OCI-LY3 (cell line): ENCODE results near the gene HSPG2.

Experiments
- H2AFZ ChIP-seq: fragments of 200-600, 300-600 bp; shearing (Covaris generic); 2 replicates; pipeline ENCODE4 v1.6.0; 2014; ENCODE audit warnings: antibody characterized with exemption, low read depth, low read length
- H3K27ac ChIP-seq: fragments of 200-600, 300-600 bp; sonication (generic); 2 replicates; pipeline ENCODE4 v1.5.1; 2014; ENCODE audit warnings: mild to moderate bottlenecking, low read length, moderate library complexity, mixed read lengths
- H3K27me3 ChIP-seq: fragments of 200-600, 300-600 bp; sonication (generic); 2 replicates; pipeline ENCODE4 v1.6.1; 2014; ENCODE audit warnings: low read depth, low read length, mixed read lengths
- H3K36me3 ChIP-seq: fragments of 200-600, 300-600 bp; sonication (generic); replicated peaks from 2 replicates; pipeline ENCODE3; 2014; ENCODE audit warnings: low read depth, low read length, mixed read lengths
- H3K4me1 ChIP-seq: fragments of 300-600, 200-600 bp; sonication (generic); 2 replicates; pipeline ENCODE4 v1.6.1; 2014; ENCODE audit warnings: low read length, mixed read lengths
- H3K4me2 ChIP-seq: fragments of 200-600, 300-600 bp; sonication (generic); 2 replicates; pipeline ENCODE4 v1.6.1; 2014; ENCODE audit warnings: low read length, mixed read lengths
- H3K4me3 ChIP-seq: fragments of 300-600, 200-600 bp; sonication (generic); 2 replicates; pipeline ENCODE4 v1.5.1; 2014; ENCODE audit warnings: antibody characterized with exemption, mild to moderate bottlenecking, low read length, moderate library complexity
- H3K79me2 ChIP-seq: fragments of 300-600, 200-600 bp; shearing (Covaris generic); 2 replicates; pipeline ENCODE4 v1.6.1; 2014; ENCODE audit warnings: mild to moderate bottlenecking, low read length, mixed read lengths
- H3K9ac ChIP-seq: fragments of 300-600, 200-600 bp; shearing (Covaris generic); 2 replicates; pipeline ENCODE4 v1.6.0; 2014; ENCODE audit warnings: mild to moderate bottlenecking, low read length, moderate library complexity
- H3K9me3 ChIP-seq: fragments of 200-600, 300-600 bp; shearing (Covaris generic); 2 replicates; pipeline ENCODE4 v1.6.1; 2014; ENCODE audit warnings: low read length, mixed read lengths; ENCODE audit not compliant: insufficient read depth
- H4K20me1 ChIP-seq: fragments of 200-600, 300-600 bp; sonication (generic); 2 replicates; pipeline ENCODE4 v1.6.1; 2016; ENCODE audit warnings: low read length, mixed read lengths; ENCODE audit not compliant: insufficient read depth
- CTCF ChIP-seq: fragments of 200-600, 300-600 bp; sonication (generic); IDR thresholded peaks from 2 replicates; pipeline ENCODE4 v1.5.1; 2014; ENCODE audit warnings: antibody characterized with exemption, low read length, low read depth
- EZH2phosphoT487 ChIP-seq: fragments of 200-600 bp; shearing (Covaris generic); IDR thresholded peaks from 2 replicates; pipeline ENCODE4 v1.6.1; 2018; ENCODE audit warnings: antibody characterized with exemption, mixed run types, low read depth

Gene HSPG2

GRCh38 chr1:21914880-21915640 lies 22.1 kb downstream of the HSPG2 start:
- TF ChIP-seq CTCF (no peak), EZH2phosphoT487 (no peak)
- no peak overlapping the region for H2AFZ ChIP-seq
- no peaks in the 10 kb centered on the region for H3K9me3 ChIP-seq
- H3K9ac ChIP-seq, result no peak overlapping the region
- no peaks in the 10 kb centered on the region for H3K36me3 ChIP-seq
- H3K79me2 ChIP-seq, result no peaks in the 10 kb centered on the region
- H3K27ac ChIP-seq, result no peak overlapping the region
- H3K4me1 ChIP-seq, result no peaks in the 10 kb centered on the region
- H3K4me3 ChIP-seq, result no peak overlapping the region
- no peaks in the 10 kb centered on the region for H4K20me1 ChIP-seq
- no peaks in the 10 kb centered on the region for H3K27me3 ChIP-seq
- no peak overlapping the region for H3K4me2 ChIP-seq

- Histone ChIP-seq H3K4me3 (no peak overlapping the region), H3K27ac (no peak overlapping the region), H3K36me3 (no peaks in the 10 kb centered on the region), H3K79me2 (no peaks in the 10 kb centered on the region), H3K4me2 (no peak overlapping the region), H2AFZ (no peak overlapping the region), H3K9ac (no peak overlapping the region), H3K4me1 (no peaks in the 10 kb centered on the region), H3K27me3 (no peaks in the 10 kb centered on the region), H4K20me1 (no peaks in the 10 kb centered on the region), H3K9me3 (no peaks in the 10 kb centered on the region)
- TF ChIP-seq EZH2phosphoT487 (no peak), CTCF (no peak)
These were observed 22.7 kb downstream of the HSPG2 start for GRCh38 chr1:21914450-21914849.

GRCh38 chr1:21913763-21914162 lies 23.3 kb downstream of the HSPG2 start:
- H3K9ac ChIP-seq, result no peak overlapping the region
- no peaks in the 10 kb centered on the region for H3K27me3 ChIP-seq
- no peaks in the 10 kb centered on the region for H4K20me1 ChIP-seq
- TF ChIP-seq EZH2phosphoT487, result no peak
- no peak for TF ChIP-seq CTCF
- H3K4me1 ChIP-seq, result no peaks in the 10 kb centered on the region
- no peak overlapping the region for H3K27ac ChIP-seq
- no peaks in the 10 kb centered on the region for H3K36me3 ChIP-seq
- no peaks in the 10 kb centered on the region for H3K79me2 ChIP-seq
- no peaks in the 10 kb centered on the region for H3K9me3 ChIP-seq
- H3K4me2 ChIP-seq, result no peak overlapping the region
- no peak overlapping the region for H3K4me3 ChIP-seq
- no peak overlapping the region for H2AFZ ChIP-seq

DNA sequence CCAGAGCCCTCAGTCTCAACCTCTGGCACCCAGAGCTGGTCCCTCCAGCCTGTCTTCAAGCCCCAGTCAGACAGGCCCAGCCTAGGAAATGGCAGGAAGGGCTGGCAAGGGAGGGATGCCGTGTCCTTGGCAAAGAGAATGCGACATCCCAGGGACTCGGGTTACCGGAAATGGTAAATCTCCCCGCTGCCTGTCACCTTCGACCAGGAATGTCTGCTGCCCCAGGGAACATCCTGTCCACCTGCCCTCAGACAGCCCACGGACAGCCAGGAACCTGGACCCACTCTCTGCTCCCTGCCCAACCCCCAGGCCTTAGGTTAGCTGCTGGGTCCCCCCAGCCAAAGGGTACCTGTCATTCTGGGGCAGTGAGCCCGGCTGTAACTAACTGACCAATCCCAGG lies 23.9 kb downstream of the HSPG2 start:
- Histone ChIP-seq H2AFZ (no peak overlapping the region), H3K4me2 (no peak overlapping the region), H3K27ac (no peak overlapping the region), H3K79me2 (no peaks in the 10 kb centered on the region), H4K20me1 (no peaks in the 10 kb centered on the region), H3K4me3 (no peak overlapping the region), H3K27me3 (no peaks in the 10 kb centered on the region), H3K36me3 (no peaks in the 10 kb centered on the region), H3K4me1 (no peaks in the 10 kb centered on the region), H3K9me3 (no peaks in the 10 kb centered on the region), H3K9ac (no peak overlapping the region)
- TF ChIP-seq CTCF (no peak), EZH2phosphoT487 (no peak)
